Kidney (tissue), 14 donors: Measurements from ENCODE around the gene PPP1CB. TPM values are rescaled to one million over a fixed set of nuclear protein-coding genes. Genes with fewer than 3 reads are reported as not detected.

ENCODE experiments used
- DNase-seq, 5 donors: peaks; one replicate each; pipeline ENCODE4 v3.0.0-alpha.2; 2013 to 2020
- FAIRE-seq: peaks from 2 replicates; lab custom pipeline; 2012; peaks lifted over from hg19 to GRCh38; lab: Jason Lieb, UNC
- H3K27ac ChIP-seq, 2 donors: one replicate each; pipeline ENCODE4 v1.7.0; 2013; ENCODE audit warnings: low read depth in 2 of 2, low read length in 2 of 2, inconsistent platforms in 1 of 2
- H3K27me3 ChIP-seq: one replicate; pipeline ENCODE4 v1.7.1; 2013; ENCODE audit warnings: low read length, inconsistent platforms; ENCODE audit not compliant: control insufficient read depth, insufficient read depth
- H3K36me3 ChIP-seq, 3 donors: one replicate each; pipeline versions ENCODE4 v1.7.0 to v1.7.1; 2013; ENCODE audit warnings: low read length in 3 of 3, control low read depth in 1 of 3, inconsistent platforms in 1 of 3; ENCODE audit not compliant: insufficient read depth in 3 of 3, control insufficient read depth in 2 of 3
- H3K4me1 ChIP-seq, 3 donors: one replicate each; pipeline versions ENCODE4 v1.7.0 to v1.7.1; 2013; ENCODE audit warnings: low read length in 3 of 3, inconsistent platforms in 1 of 3, low read depth in 1 of 3; ENCODE audit not compliant: control insufficient read depth in 2 of 3, insufficient read depth in 2 of 3
- H3K4me3 ChIP-seq, 3 donors: one replicate each; pipeline versions ENCODE4 v1.7.0 to v1.8.1; 2013; ENCODE audit warnings: low read length in 3 of 3, control low read depth in 1 of 3, inconsistent platforms in 1 of 3
- H3K9ac ChIP-seq, 3 donors: one replicate each; pipeline versions ENCODE4 v1.7.0 to v1.7.1; 2013; ENCODE audit warnings: low read length in 3 of 3, control low read depth in 1 of 3, inconsistent platforms in 1 of 3
- H3K9me3 ChIP-seq, 3 donors: one replicate each; pipeline versions ENCODE4 v1.7.0 to v1.7.1; 2013; ENCODE audit warnings: low read length in 3 of 3, control low read depth in 1 of 3, inconsistent platforms in 1 of 3; ENCODE audit not compliant: control insufficient read depth in 2 of 3, insufficient read depth in 1 of 3
- CTCF ChIP-seq: IDR thresholded peaks from 3 replicates; pipeline ENCODE4 v1.5.1; 2012; ENCODE audit warnings: mild to moderate bottlenecking, moderate library complexity, borderline replicate concordance; ENCODE audit not compliant: insufficient read depth; ENCODE audit errors: extremely low read depth
- intact Hi-C: fragments of 100-400 bp; cut with DNase I; formaldehyde crosslinking; loops from one replicate; pipeline ENCODE4 v1.11.1; 2022
- polyA plus RNA-seq: library from polyadenylated mRNA; stranded (reverse); fragments of 350-450 nt; fragmentation: Illumina TruSeq; extraction: RNeasy Lipid Tissue Mini Kit (QIAGEN cat#74804); gene quantifications from one replicate; pipeline ENCODE4 v1.2.3, GENCODE V29; 2014; ENCODE audit warnings: low read depth, low replicate concordance; ENCODE audit not compliant: insufficient read depth
- total RNA-seq: library from RNA; stranded (reverse); fragmentation: NEBNext Ultra II Directional; extraction: Animal tissue kit (Norgen Biotek cat#: 25700); gene quantifications from one replicate; pipeline ENCODE4 v1.2.1, GENCODE V29; 2021
- donor health status: control.
- donor health status: control.
- donor health status: control.
- donor health status: control.
- donor health status: control.
- donor health status: DM: yes; HTN: yes; CAD: no.
- donor health status: Normal renal cell carcinoma (clear cell type).

PPP1CB gene
- total and polyA plus RNA-seq, 2 donors from 2014 or later, result 63.3 to 358 TPM

- intact Hi-C loops, result no loop called here
- Histone ChIP-seq H3K9me3 (no peaks in the 10 kb centered on the region), H3K9ac (no peak overlapping the region), H3K27ac (peak overlapping the region in 1 of 2 donors; percentile 16), H3K27me3 (no peaks in the 10 kb centered on the region), H3K4me1 (peaks cover 0 to 9% (median 8%) of the 10 kb centered on the region in 3 donors), H3K4me3 (no peak overlapping the region), H3K36me3 (no peaks in the 10 kb centered on the region)
- no peak for FAIRE-seq
- no peak for DNase-seq
- no peak for TF ChIP-seq CTCF
These were observed 5.1 kb upstream of the PPP1CB start for GRCh38 chr2:28746429-28747111.

- Histone ChIP-seq H3K27ac (peak overlapping the region in 1 of 2 donors; percentile 2), H3K36me3 (no peaks in the 10 kb centered on the region), H3K9ac (no peak overlapping the region), H3K4me3 (no peak overlapping the region), H3K9me3 (no peaks in the 10 kb centered on the region), H3K27me3 (no peaks in the 10 kb centered on the region), H3K4me1 (peaks cover 0 to 9% (median 8%) of the 10 kb centered on the region in 3 donors)
- intact Hi-C loops, result no loop called here
- no peak for TF ChIP-seq CTCF
- DNase-seq (peak in 2 of 5 donors; percentile 46 to 47), FAIRE-seq (no peak)
These were observed 3.9 kb upstream of the PPP1CB start for GRCh38 chr2:28747714-28748113.

- Histone ChIP-seq H3K27me3 (no peaks in the 10 kb centered on the region), H3K27ac (no peak overlapping the region), H3K36me3 (no peaks in the 10 kb centered on the region), H3K4me1 (peaks cover 0 to 9% (median 8%) of the 10 kb centered on the region in 3 donors), H3K9me3 (no peaks in the 10 kb centered on the region), H3K4me3 (no peak overlapping the region), H3K9ac (no peak overlapping the region)
- intact Hi-C loops, result no loop called here
- FAIRE-seq (no peak), DNase-seq (no peak)
- no peak for TF ChIP-seq CTCF
These were observed 3.5 kb upstream of the PPP1CB start for GRCh38 chr2:28748176-28748575.
